AG20443 (cell line): ENCODE data around the gene STX16.
A peak's percentile ranks its signal among the peaks of the same experiment; 100 is the strongest.

Source experiments
- DNase-seq: peaks from one replicate; pipeline ENCODE4 v3.0.0; 2012; ENCODE audit warnings: low spot score, mixed read lengths

Gene STX16

GRCh38 chr20:58650776-58651558 lies at the start of gene STX16:
STX16 (plus strand) TSS chr20:58651283; CDS start chr20:58652007, 724 bp downstream.
- peak; percentile 97 for DNase-seq

GRCh38 chr20:58602124-58602523 lies 49.0 kb upstream of the STX16 start:
- DNase-seq: no peak

- DNase-seq: peak; percentile 48
These were observed 47.4 kb upstream of the STX16 start for GRCh38 chr20:58603721-58604120.

- DNase-seq: no peak
These were observed 46.8 kb upstream of the STX16 start for GRCh38 chr20:58604128-58604881.

GRCh38 chr20:58605292-58606065 lies 45.6 kb upstream of the STX16 start:
- DNase-seq: no peak

- DNase-seq: no peak
These were observed 44.9 kb upstream of the STX16 start for GRCh38 chr20:58606184-58606583.

GRCh38 chr20:58608096-58608840 lies 42.8 kb upstream of the STX16 start:
- DNase-seq: no peak

GRCh38 chr20:58609026-58609425 lies 42.1 kb upstream of the STX16 start:
- DNase-seq: no peak

- DNase-seq: no peak
These were observed 40.8 kb upstream of the STX16 start for GRCh38 chr20:58610071-58610800.

- no peak for DNase-seq
These were observed 40.3 kb upstream of the STX16 start for GRCh38 chr20:58610811-58611210.

GRCh38 chr20:58611236-58612030 lies 39.6 kb upstream of the STX16 start:
- DNase-seq: no peak

GRCh38 chr20:58612121-58612691 lies 38.9 kb upstream of the STX16 start:
- DNase-seq: no peak

- no peak for DNase-seq
These were observed 37.8 kb upstream of the STX16 start for GRCh38 chr20:58613061-58613854.

- DNase-seq: no peak
These were observed 36.7 kb upstream of the STX16 start for GRCh38 chr20:58614366-58614765.

GRCh38 chr20:58614984-58615760 lies 35.9 kb upstream of the STX16 start:
- no peak for DNase-seq

GRCh38 chr20:58616411-58616810 lies 34.7 kb upstream of the STX16 start:
- no peak for DNase-seq

- DNase-seq: no peak
These were observed 33.9 kb upstream of the STX16 start for GRCh38 chr20:58617158-58617557.

GRCh38 chr20:58618351-58619076 lies 32.6 kb upstream of the STX16 start:
- DNase-seq: peak; percentile 89
